Loucy (cell line): ENCODE results near the gene POLA2.

Source experiments
- CTCF ChIP-seq: fragments of 200-600 bp; sonication (generic); conservative IDR thresholded peaks from 2 replicates; pipeline ENCODE4 v1.5.1; 2014; ENCODE audit warnings: mild to moderate bottlenecking, antibody characterized with exemption, low read length
- EZH2phosphoT487 ChIP-seq: fragments of 200-600 bp; IDR thresholded peaks from 2 replicates; pipeline ENCODE4 v1.6.1; 2018; ENCODE audit warnings: antibody characterized with exemption, mild to moderate bottlenecking, moderate library complexity, borderline replicate concordance

DNA sequence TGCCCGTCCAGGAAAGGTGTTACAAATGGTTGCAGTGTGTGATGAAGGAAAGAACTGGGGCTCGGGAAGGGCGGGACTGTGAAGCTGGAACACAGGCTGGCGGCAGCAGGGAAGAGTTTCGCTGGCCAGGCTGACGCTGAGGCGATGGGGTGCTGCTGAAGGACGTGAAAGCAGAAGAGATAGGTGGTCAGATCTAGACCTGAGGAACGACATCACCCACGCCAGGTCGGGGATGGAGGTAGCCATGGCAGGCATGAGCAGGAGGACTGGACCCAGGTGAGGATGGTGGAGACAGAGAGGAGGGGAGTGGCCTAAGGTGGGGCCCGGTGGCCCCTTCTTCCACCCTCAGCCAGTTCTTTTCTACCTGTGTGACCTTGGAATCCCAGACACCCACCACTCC is 62.1 kb downstream of the POLA2 start:
- no peak for TF ChIP-seq CTCF
- TF ChIP-seq EZH2phosphoT487, result no peak
